AG09319 (cell line): ENCODE measurements around the gene SPTBN5.

Experiments used
- DNase-seq: peaks from one replicate; pipeline ENCODE4 v3.0.0-alpha.2; 2010; ENCODE audit warnings: low read depth; ENCODE audit errors: extremely low read depth
- TF ChIP-seq, protein P1 (sequence below): IDR thresholded peaks from 2 replicates; pipeline ENCODE4 v1.5.1; 2011; ENCODE audit warnings: low read depth, mild to moderate bottlenecking, inconsistent platforms, low read length, moderate library complexity

The SPTBN5 gene

DNA sequence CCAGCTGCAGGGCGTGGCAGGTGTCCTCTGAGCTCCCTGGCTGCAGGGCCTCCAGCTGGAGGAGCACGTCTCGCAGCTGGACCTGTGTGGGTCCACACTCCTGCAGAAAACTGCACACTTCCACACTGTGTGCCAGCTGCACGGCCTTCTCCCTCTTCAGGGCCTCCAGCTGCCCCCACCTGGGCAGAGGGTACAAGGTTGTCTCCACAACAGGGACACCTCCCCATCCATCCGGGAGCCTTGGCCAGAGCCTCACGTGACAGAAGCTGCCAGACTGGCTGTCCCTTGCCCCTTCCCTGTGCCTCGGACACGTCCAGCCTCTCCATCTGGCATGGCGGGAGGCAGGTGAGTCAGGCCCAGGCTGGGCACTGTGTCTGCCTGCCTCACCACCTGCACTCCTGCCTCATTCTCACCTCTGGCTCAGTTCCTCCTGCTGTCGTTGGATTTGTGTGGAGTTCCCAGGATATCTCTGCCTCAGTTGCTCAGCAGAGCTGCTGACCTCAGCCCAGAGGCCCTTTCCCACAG, 14.5 kb downstream of the SPTBN5 start:
- DNase-seq, result no peak
- TF ChIP-seq, protein P1, sequence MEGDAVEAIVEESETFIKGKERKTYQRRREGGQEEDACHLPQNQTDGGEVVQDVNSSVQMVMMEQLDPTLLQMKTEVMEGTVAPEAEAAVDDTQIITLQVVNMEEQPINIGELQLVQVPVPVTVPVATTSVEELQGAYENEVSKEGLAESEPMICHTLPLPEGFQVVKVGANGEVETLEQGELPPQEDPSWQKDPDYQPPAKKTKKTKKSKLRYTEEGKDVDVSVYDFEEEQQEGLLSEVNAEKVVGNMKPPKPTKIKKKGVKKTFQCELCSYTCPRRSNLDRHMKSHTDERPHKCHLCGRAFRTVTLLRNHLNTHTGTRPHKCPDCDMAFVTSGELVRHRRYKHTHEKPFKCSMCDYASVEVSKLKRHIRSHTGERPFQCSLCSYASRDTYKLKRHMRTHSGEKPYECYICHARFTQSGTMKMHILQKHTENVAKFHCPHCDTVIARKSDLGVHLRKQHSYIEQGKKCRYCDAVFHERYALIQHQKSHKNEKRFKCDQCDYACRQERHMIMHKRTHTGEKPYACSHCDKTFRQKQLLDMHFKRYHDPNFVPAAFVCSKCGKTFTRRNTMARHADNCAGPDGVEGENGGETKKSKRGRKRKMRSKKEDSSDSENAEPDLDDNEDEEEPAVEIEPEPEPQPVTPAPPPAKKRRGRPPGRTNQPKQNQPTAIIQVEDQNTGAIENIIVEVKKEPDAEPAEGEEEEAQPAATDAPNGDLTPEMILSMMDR, result no peak

DNA sequence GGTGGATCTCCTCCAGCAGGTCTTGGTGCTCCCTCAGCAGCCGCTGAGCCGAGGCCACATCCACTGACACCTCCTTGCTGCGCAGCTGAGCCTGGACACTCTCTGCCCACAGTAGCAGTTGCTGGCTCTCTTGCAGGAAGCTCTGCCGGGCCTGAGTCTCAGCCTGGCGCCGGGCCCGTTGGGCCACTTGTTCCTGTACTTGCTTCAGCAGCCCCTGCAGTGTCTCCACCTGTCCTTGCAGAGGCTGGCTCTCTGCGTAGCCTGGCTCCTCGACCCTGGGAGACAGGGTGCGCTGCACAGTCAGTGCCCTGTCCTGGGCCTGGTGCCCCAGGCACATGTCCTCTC, 15.5 kb downstream of the SPTBN5 start:
- DNase-seq, result no peak
- TF ChIP-seq, protein P1, result no peak

DNA sequence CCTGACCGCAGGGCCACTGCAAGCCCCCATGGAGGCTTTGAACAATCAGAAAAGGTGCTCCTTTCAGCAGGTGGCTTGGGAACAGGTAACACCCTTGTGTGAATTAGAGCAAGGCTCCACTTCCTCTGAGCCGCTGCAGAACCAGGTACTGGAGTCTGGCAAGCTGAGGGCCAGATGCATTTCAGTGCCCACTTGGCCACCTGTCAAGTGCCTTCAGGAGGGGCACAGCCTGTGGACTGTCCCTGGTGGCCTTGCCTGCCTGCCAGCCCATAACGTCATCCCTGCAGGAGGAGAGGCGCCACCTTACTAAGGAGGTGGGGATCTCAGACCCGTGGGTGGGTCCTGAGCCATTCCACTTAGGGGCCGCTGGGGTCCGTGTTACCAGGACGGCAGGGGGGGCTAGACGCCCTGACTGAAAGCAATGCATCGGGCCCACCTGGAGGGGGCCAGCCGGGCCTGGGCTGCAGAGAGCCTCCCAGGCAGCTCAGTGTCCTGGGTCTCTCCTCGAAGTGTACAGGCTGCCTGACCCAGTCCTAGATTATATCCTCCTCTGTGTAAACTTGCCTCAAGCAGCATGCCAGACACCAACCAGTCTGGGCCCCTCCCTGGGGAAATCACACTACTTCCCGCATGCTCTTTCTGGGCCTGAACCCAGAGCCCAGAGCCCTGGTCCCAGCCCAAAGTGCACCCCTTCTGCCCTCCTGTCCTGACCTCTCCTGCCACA, 16.1 kb downstream of the SPTBN5 start:
- TF ChIP-seq, protein P1, result no peak
- no peak for DNase-seq

DNA sequence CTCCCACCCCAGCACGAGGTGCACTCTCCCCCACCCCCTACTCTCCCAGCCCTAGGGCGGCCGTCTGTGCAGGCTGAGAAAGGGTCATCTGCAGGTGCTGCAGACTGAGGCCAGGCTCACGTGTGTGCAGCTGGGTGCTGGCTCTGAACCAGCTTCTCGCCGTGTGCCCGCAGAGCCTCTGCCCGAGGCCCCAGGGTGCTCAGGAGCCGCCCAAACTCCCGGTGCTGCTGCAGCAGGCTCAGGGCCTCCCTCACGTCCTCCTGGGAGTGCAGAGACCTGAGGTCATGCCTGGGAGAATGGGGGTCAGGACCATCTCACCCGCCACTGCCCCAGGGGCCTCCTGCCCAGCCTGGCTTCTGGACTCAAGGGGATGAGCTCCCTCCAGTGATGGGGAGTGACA, 17.2 kb downstream of the SPTBN5 start:
- DNase-seq, result no peak
- TF ChIP-seq, protein P1, result no peak

DNA sequence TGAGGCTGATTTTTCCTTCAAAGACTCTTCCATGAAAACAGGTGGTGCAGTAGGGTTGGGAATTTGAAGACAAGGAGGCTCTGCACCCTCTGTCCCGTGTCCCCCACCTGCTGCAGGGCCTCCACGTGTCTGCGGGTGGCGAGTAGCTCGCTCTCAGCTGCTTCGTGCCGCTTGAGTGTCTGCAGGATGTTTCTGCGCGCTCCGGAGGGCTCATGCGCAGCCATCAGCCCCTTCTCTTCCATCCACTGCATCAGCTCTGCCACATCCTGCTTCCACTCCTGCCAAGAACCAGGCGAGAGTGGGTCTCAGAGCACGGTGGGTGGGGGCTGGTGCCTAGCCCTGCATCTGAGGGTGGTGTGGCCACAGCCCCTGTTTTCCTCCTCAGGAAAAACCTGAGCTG, 17.8 kb downstream of the SPTBN5 start:
- TF ChIP-seq, protein P1, result no peak
- no peak for DNase-seq

DNA sequence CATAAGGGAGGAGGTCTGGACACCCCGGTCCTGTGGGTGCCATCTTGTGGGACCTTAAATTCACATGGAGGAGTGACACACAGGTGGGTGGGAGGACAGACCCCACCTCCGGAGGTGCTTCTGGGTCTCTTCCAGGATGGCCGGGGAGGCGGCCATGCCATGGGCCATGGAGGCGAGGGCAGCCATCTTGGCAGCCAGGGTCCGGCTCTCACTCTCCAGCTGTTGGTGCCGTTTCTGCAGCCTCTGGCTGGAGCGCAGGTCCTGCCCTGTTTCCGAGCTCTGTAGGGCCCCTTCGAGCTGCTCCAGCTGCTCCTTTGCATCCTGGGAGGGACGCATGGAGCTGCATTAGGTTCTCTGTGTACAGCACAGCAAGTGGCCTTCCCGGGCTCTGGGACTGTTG, 19.1 kb downstream of the SPTBN5 start:
- DNase-seq, result no peak

DNA sequence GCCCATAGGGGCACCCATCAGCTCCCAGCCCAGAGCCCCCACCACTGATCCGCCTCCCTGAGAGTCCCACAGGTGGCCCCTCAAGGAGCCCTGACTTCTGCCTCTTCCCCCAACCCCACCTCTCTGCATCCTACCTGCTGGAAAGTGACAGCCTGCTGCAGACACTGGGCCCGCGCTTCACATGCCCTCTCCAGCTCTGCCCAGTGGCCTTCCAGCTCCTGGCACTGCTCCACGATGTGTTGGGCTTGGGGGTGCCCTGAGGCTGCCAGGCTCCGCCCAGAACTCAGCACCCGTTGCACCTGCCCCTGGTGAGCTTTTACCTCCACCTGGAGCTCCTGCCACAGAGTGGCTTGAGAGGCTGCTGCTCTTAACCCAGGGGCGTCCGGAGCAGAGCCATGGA, 20.1 kb downstream of the SPTBN5 start:
- TF ChIP-seq, protein P1, result no peak
- DNase-seq, result no peak

More for the DNA sequence above, 19.1 kb downstream of the SPTBN5 start:
- TF ChIP-seq, protein P1, result no peak
